ENCODE results near the gene CCDC85C.

CCDC85C gene

DNA sequence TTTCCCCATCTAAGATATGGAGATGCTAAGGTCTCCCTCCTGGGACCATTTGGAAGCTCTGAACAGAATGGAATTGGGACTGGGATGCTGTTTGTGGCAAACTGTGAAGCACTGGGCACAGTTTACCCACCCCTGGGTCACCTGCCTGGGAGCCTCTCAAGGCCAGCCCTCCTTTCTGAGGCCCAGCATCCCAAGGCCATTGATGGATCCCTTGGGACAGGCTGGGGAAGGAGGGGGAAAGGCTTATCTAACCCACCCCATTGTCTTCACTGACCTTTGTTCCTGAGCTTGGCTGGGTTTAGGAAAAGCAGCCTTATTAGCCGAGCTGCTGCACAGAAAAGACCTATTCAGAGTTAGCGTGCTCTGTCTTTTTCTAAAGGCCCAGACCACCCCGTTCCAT is 5.2 kb downstream of the CCDC85C start:
- no peak for TF ChIP-seq CTCF (IDR thresholded peaks at IDR 0.05)
- no peak for TF ChIP-seq ZFX (IDR thresholded peaks at IDR 0.05; ENCODE audit: borderline replicate concordance)
- no peak overlapping the region for H3K27ac ChIP-seq

- no peak for TF ChIP-seq ZFX (IDR thresholded peaks at IDR 0.05; ENCODE audit: borderline replicate concordance)
- TF ChIP-seq CTCF (IDR thresholded peaks at IDR 0.05) = no peak
- no peak overlapping the region for H3K27ac ChIP-seq
Observed at GRCh38 chr14:99597911-99598600, 6.0 kb downstream of the CCDC85C start.

- H3K27ac ChIP-seq = no peak overlapping the region
- no peak for TF ChIP-seq ZFX (IDR thresholded peaks at IDR 0.05; ENCODE audit: borderline replicate concordance)
Observed at GRCh38 chr14:99596772-99597171, 7.2 kb downstream of the CCDC85C start.

DNA sequence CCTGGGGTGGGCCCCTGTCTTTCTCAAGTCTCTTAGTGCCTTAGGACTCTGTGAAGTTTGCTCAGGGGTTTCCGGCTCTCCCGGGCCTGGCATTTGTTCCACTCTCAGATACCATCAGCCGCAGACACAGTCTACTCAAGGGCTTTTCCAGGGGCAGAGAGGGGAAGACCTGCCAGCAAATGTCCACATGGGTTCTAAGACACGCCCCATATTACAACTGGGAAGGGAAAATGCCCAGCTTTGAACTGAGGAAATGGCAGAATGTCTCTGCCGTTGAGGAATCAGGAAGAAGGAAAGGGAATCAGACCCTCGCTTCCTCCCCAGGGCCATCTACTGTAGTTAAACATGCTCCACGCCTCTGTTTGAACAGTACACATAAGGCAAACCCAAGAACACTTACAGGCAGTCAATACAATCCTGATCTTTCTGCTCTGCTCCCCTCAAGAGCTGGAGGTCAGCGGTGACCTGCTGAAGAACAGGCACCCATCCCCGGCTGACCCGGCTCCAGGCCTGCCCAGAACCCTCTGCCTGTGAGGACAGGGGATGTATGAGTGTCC is 7.9 kb downstream of the CCDC85C start:
- TF ChIP-seq CTCF (IDR thresholded peaks at IDR 0.05) = no peak
- TF ChIP-seq ZFX (IDR thresholded peaks at IDR 0.05; ENCODE audit: borderline replicate concordance) = no peak
- H3K27ac ChIP-seq = no peak overlapping the region

DNA sequence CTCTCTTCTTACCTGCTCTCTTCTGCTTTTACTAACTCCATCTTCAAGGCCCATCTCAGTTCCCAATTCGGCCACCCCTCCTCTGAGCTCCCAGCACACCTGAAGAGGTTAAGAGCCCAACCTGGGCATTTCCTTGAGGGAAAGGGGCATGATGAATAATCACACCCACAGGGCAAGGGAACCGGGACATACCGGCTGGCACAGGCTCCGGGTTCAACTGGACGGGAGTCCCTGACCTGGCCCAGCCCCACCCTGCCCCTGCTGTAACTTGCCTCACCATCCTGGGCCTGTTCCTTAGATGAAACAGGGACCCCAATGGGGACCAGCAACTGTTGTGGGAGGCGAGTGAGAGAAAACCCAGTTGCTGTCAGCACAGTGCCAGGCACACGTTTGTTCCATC is 8.5 kb downstream of the CCDC85C start:
- TF ChIP-seq ZFX (IDR thresholded peaks at IDR 0.05; ENCODE audit: borderline replicate concordance) (no peak), CTCF (IDR thresholded peaks at IDR 0.05) (no peak)
- no peak overlapping the region for H3K27ac ChIP-seq

DNA sequence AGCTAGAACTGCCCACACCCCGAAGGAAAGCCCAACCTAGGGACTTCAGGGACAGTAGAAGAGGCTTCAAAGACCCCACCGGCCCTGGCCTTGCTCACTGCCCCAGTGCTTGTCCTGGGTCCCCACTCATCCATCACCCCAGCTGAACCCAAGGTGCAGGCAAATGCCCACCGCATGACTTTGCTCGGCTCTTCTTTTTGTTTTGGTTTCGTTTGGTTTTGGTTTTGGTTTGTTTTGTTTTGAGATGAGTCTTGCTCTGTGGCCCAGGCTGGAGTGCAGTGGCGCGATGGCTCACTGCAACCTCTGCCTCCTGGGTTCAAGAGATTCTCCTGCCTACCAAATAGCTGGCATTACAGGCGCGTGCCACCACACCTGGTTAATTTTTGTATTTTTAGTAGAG is 9.0 kb downstream of the CCDC85C start:
- TF ChIP-seq CTCF (IDR thresholded peaks at IDR 0.05) (no peak), ZFX (IDR thresholded peaks at IDR 0.05; ENCODE audit: borderline replicate concordance) (no peak)
- H3K27ac ChIP-seq = no peak overlapping the region

DNA sequence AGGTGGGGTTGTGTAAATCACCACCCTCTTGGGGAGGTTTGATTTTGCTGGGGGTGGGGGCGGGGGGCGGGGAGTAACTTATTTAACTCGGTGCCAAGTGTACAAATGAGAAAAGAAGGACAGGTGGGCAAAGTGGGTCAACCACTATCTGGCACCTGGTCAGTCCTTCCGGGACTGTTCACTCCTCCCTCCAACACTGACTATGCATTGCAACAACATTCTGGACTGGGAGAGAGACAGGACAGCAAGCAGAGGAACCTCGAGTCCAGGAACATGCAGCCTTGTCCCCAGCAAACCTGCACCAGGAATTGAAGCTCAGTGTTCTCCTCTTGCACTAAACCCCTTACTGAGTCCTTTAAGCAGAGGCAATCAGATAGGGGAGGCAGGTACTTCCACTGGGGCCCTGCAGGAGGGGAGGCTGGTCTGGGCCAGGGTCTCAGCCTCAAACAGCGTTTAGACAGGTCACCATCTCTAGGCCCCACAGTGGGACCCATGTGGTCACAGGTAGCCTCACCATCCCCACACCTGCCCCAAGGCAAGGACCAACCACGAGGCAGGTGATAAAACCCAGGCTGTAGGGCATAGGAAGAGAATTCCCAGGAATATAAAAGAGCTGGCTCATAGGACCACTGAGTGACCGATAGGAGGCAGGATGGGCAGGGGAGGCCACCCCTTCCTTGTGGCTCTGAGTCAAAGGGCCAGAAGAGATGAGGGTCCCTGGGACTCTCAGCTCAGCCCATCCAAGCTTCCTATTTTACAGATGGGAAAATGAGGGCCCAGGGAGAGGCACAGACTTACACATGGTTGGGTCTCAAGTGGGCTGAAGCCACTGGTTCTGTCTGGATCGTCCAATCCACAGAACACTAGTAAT is 9.8 kb downstream of the CCDC85C start:
- H3K27ac ChIP-seq = no peak overlapping the region

More for the DNA sequence above, 9.8 kb downstream of the CCDC85C start:
- TF ChIP-seq ZFX (IDR thresholded peaks at IDR 0.05; ENCODE audit: borderline replicate concordance) (no peak), CTCF (IDR thresholded peaks at IDR 0.05) (no peak)
